HepG2 (cell line): Measurements from ENCODE around the gene TPX2. TPM values are rescaled to one million over a fixed set of nuclear protein-coding genes. Genes with fewer than 3 reads are reported as not detected.
A peak's percentile ranks its signal among the peaks of the same experiment; 100 is the strongest.

Experiments
- ARHGAP35 ChIP-seq: sonication (generic); formaldehyde crosslinking; IDR thresholded peaks from 2 replicates; pipeline ENCODE4 v1.9.0; 2022; ENCODE audit warnings: mild to moderate bottlenecking, inconsistent platforms, moderate library complexity, missing genetic modification reagents, borderline replicate concordance
- FLYWCH1 ChIP-seq: sonication (generic); formaldehyde crosslinking; IDR thresholded peaks from 2 replicates; pipeline ENCODE4 v1.8.1; 2023; ENCODE audit warnings: mild to moderate bottlenecking, missing genetic modification reagents
- FOSL1 ChIP-seq: sonication (generic); formaldehyde crosslinking; IDR thresholded peaks from 2 replicates; pipeline ENCODE4 v1.9.0; 2021; ENCODE audit warnings: missing genetic modification reagents, borderline replicate concordance
- FOXA1 ChIP-seq, 2 experiments: fragments of 450-650 bp in 1 of 2; sonication (generic) in 1 of 2; formaldehyde crosslinking in 1 of 2; IDR thresholded peaks; 2 replicates each; pipeline versions ENCODE4 v1.4.0 to v1.6.1; 2016 to 2020; ENCODE audit warnings: missing genetic modification reagents in 1 of 2
- GLI4 ChIP-seq: sonication (generic); formaldehyde crosslinking; IDR thresholded peaks from 2 replicates; pipeline ENCODE4 v1.5.1; 2020; ENCODE audit warnings: missing genetic modification reagents, mild to moderate bottlenecking, moderate library complexity, borderline replicate concordance
- HNF4G ChIP-seq, 2 experiments: sonication (generic) in 1 of 2; formaldehyde crosslinking in 1 of 2; IDR thresholded peaks; 2 replicates each; pipeline versions ENCODE4 v1.4.0 to v1.6.1; 2011 to 2020; ENCODE audit warnings: borderline replicate concordance in 2 of 2, low read depth in 2 of 2, mild to moderate bottlenecking in 2 of 2, low read length in 1 of 2, missing genetic modification reagents in 1 of 2, moderate library complexity in 1 of 2
- ISL2 ChIP-seq: sonication (generic); formaldehyde crosslinking; IDR thresholded peaks from 2 replicates; pipeline ENCODE4 v1.5.0; 2020; ENCODE audit warnings: missing genetic modification reagents
- MYC ChIP-seq: sonication (generic); formaldehyde crosslinking; IDR thresholded peaks from 2 replicates; pipeline ENCODE4 v1.9.0; 2021; ENCODE audit warnings: missing genetic modification reagents, borderline replicate concordance
- NFIC ChIP-seq: IDR thresholded peaks from 2 replicates; pipeline ENCODE4 v1.6.1; 2012; ENCODE audit warnings: mild to moderate bottlenecking, low read length, inconsistent platforms
- NRL ChIP-seq: sonication (generic); formaldehyde crosslinking; IDR thresholded peaks from 2 replicates; pipeline ENCODE4 v1.5.0; 2020; ENCODE audit warnings: missing genetic modification reagents, mild to moderate bottlenecking, moderate library complexity, borderline replicate concordance
- RFXAP ChIP-seq: sonication (generic); formaldehyde crosslinking; IDR thresholded peaks from 2 replicates; pipeline ENCODE4 v1.4.0; 2020; ENCODE audit warnings: missing genetic modification reagents, borderline replicate concordance
- RNF219 ChIP-seq: sonication (generic); formaldehyde crosslinking; IDR thresholded peaks from 2 replicates; pipeline ENCODE4 v1.5.0; 2020; ENCODE audit warnings: mild to moderate bottlenecking, missing genetic modification reagents
- SALL1 ChIP-seq: sonication (generic); formaldehyde crosslinking; IDR thresholded peaks from 2 replicates; pipeline ENCODE4 v1.8.0; 2022; ENCODE audit warnings: mild to moderate bottlenecking, missing genetic modification reagents
- SMYD3 ChIP-seq: sonication (generic); formaldehyde crosslinking; IDR thresholded peaks from 2 replicates; pipeline ENCODE4 v1.8.1; 2023; ENCODE audit warnings: mild to moderate bottlenecking, missing genetic modification reagents
- SP4 ChIP-seq: sonication (generic); formaldehyde crosslinking; IDR thresholded peaks from 2 replicates; pipeline ENCODE4 v1.8.1; 2023; ENCODE audit warnings: mild to moderate bottlenecking, missing genetic modification reagents
- SRSF4 ChIP-seq: fragments of 200-400 bp; formaldehyde crosslinking; IDR thresholded peaks from one replicate; pipeline ENCODE4 v1.6.1; 2018; ENCODE audit warnings: mild to moderate bottlenecking, low read depth, low read length, moderate library complexity; ENCODE audit not compliant: poor library complexity, severe bottlenecking
- ZBTB26 ChIP-seq: IDR thresholded peaks from 2 replicates; pipeline ENCODE4 v1.6.1; 2016; ENCODE audit warnings: missing compliant biosample characterization, missing genetic modification reagents, borderline replicate concordance
- ZFY ChIP-seq: sonication (generic); formaldehyde crosslinking; IDR thresholded peaks from 2 replicates; pipeline ENCODE4 v1.4.0; 2020; ENCODE audit warnings: missing genetic modification reagents
- ZNF263 ChIP-seq: sonication (generic); formaldehyde crosslinking; IDR thresholded peaks from 2 replicates; pipeline ENCODE4 v1.4.0; 2020; ENCODE audit warnings: missing genetic modification reagents
- ZNF383 ChIP-seq: sonication (generic); formaldehyde crosslinking; IDR thresholded peaks from 2 replicates; pipeline ENCODE4 v1.4.0; 2020; ENCODE audit warnings: missing genetic modification reagents, mild to moderate bottlenecking, borderline replicate concordance
- ZNF605 ChIP-seq: sonication (generic); formaldehyde crosslinking; IDR thresholded peaks from 2 replicates; pipeline ENCODE4 v1.8.0; 2022; ENCODE audit warnings: mild to moderate bottlenecking, missing genetic modification reagents
- ZNF614 ChIP-seq: IDR thresholded peaks from 2 replicates; pipeline ENCODE4 v1.6.1; 2018; ENCODE audit warnings: missing biosample characterization, missing genetic modification reagents, inconsistent platforms, borderline replicate concordance
- ZNF879 ChIP-seq: sonication (generic); formaldehyde crosslinking; IDR thresholded peaks from 2 replicates; pipeline ENCODE4 v1.8.1; 2023; ENCODE audit warnings: missing genetic modification reagents
- polyA plus RNA-seq, 8 experiments: library from polyadenylated mRNA; depleted of rRNA in 3 of 8; stranded (reverse) in 7 of 8; unstranded in 1 of 8; fragments of >200 nt; fragmentation: Illumina TruSeq in 4 of 8; extraction: Trizol in 4 of 8; gene quantifications; 2 replicates each; pipeline versions ENCODE4 v1.2.1 to v1.2.3, GENCODE V29; 2011 to 2016; ENCODE audit warnings: low read depth in 4 of 8, missing spikeins in 1 of 8, mixed read lengths in 1 of 8; ENCODE audit not compliant: insufficient read depth in 1 of 8
- total RNA-seq, 5 experiments: library from RNA; depleted of rRNA; stranded (reverse); fragments of >200 nt; fragmentation: Illumina TruSeq; extraction: Trizol; gene quantifications; 2 replicates each; pipeline ENCODE4 v1.2.3, GENCODE V29; 2016; ENCODE audit warnings: low read depth in 1 of 5
- TF ChIP-seq, protein P1 (sequence below): sonication (generic); formaldehyde crosslinking; IDR thresholded peaks from 2 replicates; pipeline ENCODE4 v1.5.0; 2020; ENCODE audit warnings: mild to moderate bottlenecking, missing genetic modification reagents, moderate library complexity

TPX2 gene
- total and polyA plus RNA-seq, 2 of the 13 experiments (the other 11 are each of a cell fraction or from before 2014, with no cell fraction given), result 34.3 to 124 TPM

DNA sequence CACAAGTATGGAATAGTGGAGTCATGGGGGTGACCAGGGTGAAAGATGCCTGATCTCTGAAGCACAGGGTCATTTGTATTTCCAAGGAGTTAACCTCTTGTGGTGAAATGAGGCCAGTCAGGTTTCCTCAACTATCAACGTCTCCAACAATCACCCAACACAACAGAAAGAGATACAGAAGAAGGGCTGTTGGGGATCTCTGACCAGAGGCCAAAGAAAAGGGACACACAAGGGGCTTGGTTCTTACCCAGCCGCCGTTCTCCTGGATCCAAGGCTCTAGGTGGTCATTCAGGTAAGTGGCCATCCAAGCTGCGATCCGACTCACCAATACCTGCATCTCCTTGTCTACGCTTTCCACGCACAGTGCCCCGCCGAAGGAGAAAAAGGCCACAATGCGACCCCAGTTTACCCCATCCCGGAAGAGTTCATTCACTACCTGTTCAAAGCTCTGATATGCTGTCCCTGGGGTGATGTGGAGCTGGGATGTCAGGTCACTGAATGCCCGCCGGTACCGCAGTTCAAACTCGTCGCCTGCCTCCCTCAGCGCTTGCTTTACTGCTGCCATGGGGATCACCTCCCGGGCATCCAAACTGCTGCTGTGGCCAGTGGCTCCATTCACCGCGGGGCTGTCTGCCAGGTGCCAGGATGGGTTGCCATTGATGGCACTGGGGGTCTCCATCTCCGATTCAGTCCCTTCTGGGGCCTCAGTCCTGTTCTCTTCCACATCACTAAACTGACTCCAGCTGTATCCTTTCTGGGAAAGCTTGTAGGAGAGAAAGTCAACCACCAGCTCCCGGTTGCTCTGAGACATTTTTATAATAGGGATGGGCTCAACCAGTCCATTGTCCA lies 17.5 kb upstream of the TPX2 start (continued):
- no peak for TF ChIP-seq RNF219 (CRISPR knock-in tag)
- TF ChIP-seq ZBTB26, result peak; percentile 59; the same call in 1 of the 2 replicates
- TF ChIP-seq SMYD3 (CRISPR knock-in tag), result 0 out of 2 replicates have a peak, but pooled peaks have one; percentile 28
- peak; percentile 69; the same call in 1 of the 2 replicates for TF ChIP-seq SP4
- TF ChIP-seq ZNF383, result no peak
- TF ChIP-seq GLI4 (CRISPR knock-in tag), result no peak
- peak; percentile 47 for TF ChIP-seq SRSF4
- TF ChIP-seq ARHGAP35 (CRISPR knock-in tag), result peak; percentile 25; the same call in 1 of the 2 replicates
- TF ChIP-seq NRL, result 0 out of 2 replicates have a peak, but pooled peaks have one; percentile 38
- peak; percentile 63; the same call in 1 of the 2 replicates for TF ChIP-seq ZNF605 (CRISPR knock-in tag)
- TF ChIP-seq ISL2 (CRISPR knock-in tag), result peak; percentile 60
- TF ChIP-seq ZNF263 (CRISPR knock-in tag), result no peak
- TF ChIP-seq MYC (CRISPR knock-in tag), result peak; percentile 38; the same call in 1 of the 2 replicates
- TF ChIP-seq FOXA1 (IDR thresholded peaks at IDR 0.05), result no peak
- no peak for TF ChIP-seq FOXA1 (CRISPR knock-in tag; IDR thresholded peaks at IDR 0.05)
- TF ChIP-seq RFXAP (CRISPR knock-in tag), result peak; percentile 61; the same call in 1 of the 2 replicates
- TF ChIP-seq, protein P1, sequence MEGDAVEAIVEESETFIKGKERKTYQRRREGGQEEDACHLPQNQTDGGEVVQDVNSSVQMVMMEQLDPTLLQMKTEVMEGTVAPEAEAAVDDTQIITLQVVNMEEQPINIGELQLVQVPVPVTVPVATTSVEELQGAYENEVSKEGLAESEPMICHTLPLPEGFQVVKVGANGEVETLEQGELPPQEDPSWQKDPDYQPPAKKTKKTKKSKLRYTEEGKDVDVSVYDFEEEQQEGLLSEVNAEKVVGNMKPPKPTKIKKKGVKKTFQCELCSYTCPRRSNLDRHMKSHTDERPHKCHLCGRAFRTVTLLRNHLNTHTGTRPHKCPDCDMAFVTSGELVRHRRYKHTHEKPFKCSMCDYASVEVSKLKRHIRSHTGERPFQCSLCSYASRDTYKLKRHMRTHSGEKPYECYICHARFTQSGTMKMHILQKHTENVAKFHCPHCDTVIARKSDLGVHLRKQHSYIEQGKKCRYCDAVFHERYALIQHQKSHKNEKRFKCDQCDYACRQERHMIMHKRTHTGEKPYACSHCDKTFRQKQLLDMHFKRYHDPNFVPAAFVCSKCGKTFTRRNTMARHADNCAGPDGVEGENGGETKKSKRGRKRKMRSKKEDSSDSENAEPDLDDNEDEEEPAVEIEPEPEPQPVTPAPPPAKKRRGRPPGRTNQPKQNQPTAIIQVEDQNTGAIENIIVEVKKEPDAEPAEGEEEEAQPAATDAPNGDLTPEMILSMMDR (CRISPR knock-in tag), result no peak
- 0 out of 2 replicates have a peak, but pooled peaks have one; percentile 12 for TF ChIP-seq NFIC
- TF ChIP-seq HNF4G (IDR thresholded peaks at IDR 0.05; ENCODE audit: borderline replicate concordance, low read depth, low read length), result 0 out of 2 replicates have a peak, but pooled peaks have one; percentile 28
- TF ChIP-seq HNF4G (CRISPR knock-in tag; IDR thresholded peaks at IDR 0.05; ENCODE audit: borderline replicate concordance, low read depth), result no peak
- peak; percentile 48; the same call in 1 of the 2 replicates for TF ChIP-seq ZNF879 (CRISPR knock-in tag)
- peak; percentile 86 for TF ChIP-seq SALL1
- no peak for TF ChIP-seq FLYWCH1 (CRISPR knock-in tag)
- TF ChIP-seq ZNF614 (CRISPR knock-in tag), result no peak
- TF ChIP-seq FOSL1 (CRISPR knock-in tag), result no peak
- TF ChIP-seq ZFY, result no peak
